Retina (tissue), 1 donor: ENCODE results near the gene STAT5B.
"Not testable (repeated sequence)": the region's sequence is repeated elsewhere in the genome, so short reads cannot be mapped to it uniquely, and the experiment has no call there.

Experiments used
- DNase-seq: peaks from one replicate; pipeline ENCODE4 v3.0.0-alpha.2; 2016

Gene STAT5B

GRCh38 chr17:42264366-42264765 is 11.8 kb downstream of the STAT5B start:
- not testable (repeated sequence) for DNase-seq

- DNase-seq, result no peak
Measured at GRCh38 chr17:42260318-42260717, 15.9 kb downstream of the STAT5B start.

GRCh38 chr17:42255445-42255844 is 20.7 kb downstream of the STAT5B start:
- no peak for DNase-seq

- DNase-seq, result no peak
Measured at GRCh38 chr17:42253578-42253977, 22.6 kb downstream of the STAT5B start.

DNA sequence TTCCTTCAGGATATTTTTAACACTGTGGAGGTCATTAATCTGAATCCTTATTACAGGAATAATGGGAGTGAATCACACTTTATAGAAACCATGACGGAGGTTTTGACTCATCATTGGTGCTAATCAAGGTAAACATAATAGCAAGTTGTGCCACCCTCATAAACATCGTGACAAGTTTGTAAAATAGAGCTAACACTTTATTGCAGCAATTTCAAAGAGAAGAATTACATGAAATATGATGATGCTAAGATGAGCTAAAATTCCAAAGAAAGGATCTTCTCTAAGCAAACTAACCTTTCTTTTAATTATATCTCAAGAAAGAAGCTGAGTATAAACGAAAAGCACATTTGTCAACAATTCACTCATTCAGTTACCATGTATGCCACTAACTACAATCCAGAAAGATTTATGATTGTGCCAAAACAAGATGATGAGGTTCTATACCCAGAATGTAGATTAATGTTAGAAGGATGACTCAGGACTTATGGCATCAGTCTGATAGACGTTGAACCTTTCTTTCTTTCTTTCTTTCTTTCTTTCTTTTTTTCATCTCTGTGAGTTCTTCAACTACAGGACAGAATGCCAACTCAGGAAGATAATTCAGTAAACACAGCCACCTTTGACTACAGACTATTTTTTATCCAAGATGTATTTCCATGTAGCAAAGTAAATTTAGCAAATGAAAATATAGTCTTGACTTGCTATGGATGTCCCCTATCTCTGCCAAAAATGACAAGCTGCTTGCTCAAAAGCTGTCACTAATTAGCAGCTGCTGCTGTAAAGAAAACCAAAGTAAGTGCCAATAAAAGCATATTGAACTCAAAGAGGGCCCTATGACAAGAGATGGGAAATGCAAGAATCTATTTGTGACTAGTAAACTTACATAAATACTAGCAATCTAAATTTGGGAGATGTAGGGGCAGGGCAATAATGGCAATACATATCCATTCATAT is 23.3 kb downstream of the STAT5B start:
- no peak for DNase-seq

- DNase-seq, result no peak
Measured at GRCh38 chr17:42251115-42251514, 25.1 kb downstream of the STAT5B start.

DNA sequence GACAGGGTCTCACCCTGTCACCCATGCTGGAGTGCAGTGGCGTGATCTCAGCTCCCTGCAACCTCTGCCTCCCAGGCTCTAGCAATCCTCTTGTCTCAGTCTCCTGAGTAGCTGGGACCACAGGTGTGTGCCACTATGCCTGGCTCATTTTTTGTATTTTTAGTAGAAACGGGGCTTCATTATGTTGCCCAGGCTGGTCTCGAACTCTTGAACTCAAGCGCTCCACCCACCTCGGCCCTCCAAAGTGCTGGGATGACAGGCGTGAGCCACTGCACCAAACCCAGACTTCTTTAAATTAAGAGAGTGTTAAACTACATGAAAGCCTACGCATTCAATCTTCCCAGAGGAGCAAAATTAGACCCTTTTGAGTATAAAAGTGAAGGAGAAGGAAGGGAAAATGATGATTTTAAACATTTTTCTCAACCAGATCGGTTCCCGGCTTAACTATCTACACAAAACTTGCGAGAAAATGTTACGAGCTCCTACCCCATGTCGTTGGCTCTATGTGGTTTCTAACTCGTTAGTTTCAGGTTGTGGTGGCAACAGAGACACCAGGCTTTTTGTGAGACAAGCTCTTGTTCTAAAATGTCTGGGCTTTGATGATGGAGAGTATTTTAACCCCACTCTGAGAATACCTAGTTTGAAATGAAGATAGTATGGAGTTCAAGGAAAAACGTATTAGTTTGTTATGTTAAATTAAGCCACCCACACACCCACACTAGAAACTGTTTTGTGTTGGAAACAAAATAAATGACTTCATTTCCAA is 26.3 kb downstream of the STAT5B start:
- DNase-seq, result no peak

GRCh38 chr17:42248351-42249179 is 27.6 kb downstream of the STAT5B start:
- peak; percentile 32 for DNase-seq

DNA sequence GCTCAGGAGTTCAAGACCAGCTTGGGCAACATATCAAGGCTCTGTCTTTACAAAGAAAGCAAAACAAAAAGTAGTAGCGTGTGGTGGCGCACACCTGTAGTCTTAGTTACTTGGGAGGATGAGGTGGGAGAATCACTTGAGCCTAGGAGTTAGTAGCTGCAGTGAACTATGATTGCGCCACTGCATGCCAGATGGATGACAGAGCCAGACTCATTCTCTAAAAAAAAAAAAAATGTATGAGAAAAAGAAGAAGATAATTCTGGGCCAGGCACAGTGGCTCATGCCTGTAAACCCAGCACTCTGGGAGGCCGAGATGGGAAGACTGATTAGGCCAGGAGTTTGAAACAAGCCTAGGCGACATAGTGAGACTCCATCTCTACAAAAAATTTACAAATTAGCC is 28.5 kb downstream of the STAT5B start:
- no peak for DNase-seq

GRCh38 chr17:42246515-42246914 is 29.7 kb downstream of the STAT5B start:
- DNase-seq, result no peak

- DNase-seq, result not testable (repeated sequence)
Measured at GRCh38 chr17:42245183-42245582, 31.0 kb downstream of the STAT5B start.

GRCh38 chr17:42244116-42244515 is 32.1 kb downstream of the STAT5B start:
- not testable (repeated sequence) for DNase-seq

- no peak for DNase-seq
Measured at GRCh38 chr17:42243493-42243982, 32.7 kb downstream of the STAT5B start.

DNA sequence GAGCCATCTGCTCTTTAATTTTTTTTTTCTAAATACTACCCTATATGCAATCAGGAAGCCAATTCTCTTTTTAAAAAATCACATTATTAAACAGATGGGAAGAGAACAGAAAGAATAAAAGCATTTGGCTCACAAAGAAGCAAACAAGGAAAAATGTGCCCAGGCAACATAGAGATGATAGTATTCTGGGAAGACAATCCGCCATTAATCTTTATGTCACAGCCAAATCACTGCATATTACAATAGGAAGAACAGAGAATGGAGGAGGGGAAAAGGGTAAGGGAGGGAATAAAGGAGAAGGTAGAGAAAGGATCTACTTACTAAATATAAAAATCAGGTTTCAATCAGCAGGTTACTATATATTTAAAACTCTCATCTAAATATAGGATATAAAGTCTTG is 34.3 kb downstream of the STAT5B start:
- no peak for DNase-seq

DNA sequence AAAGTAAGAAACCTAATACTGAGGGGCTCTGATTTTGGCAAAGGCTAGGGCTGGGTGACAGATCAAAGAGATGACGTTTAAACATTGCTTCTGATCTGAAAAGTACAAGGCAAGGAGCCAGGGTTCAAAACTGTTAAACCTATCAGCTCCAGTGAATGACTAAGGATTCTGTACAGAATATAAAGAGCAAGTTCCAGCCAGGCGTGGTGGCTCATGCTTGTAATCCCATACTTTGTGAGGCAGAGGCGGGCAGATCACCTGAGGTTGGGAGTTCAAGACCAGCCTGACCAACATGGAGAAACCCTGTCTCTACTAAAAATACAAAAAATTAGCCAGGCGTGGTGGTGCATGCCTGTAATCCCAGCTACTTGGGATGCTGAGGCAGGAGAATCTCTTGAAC is 35.3 kb downstream of the STAT5B start:
- not testable (repeated sequence) for DNase-seq

- DNase-seq, result no peak
Measured at GRCh38 chr17:42240201-42240600, 36.0 kb downstream of the STAT5B start.

DNA sequence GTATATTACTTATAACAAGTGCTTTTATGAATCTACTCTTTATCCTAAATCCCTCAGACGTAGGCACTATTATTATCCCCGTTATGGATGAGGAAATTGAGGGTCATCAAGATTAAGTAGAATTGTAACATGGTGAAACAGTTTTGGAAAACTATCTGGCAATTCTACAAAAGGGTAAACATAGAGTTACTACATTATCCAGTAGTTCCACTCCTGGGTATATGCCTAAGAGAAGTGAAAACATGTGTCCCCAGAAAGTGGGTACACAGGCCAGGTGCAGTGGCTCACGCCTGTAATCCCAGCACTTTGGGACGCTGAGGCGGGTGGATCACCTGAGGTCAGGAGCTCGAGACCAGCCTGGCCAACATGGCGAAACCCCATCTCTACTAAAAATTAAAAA is 36.6 kb downstream of the STAT5B start:
- not testable (repeated sequence) for DNase-seq

DNA sequence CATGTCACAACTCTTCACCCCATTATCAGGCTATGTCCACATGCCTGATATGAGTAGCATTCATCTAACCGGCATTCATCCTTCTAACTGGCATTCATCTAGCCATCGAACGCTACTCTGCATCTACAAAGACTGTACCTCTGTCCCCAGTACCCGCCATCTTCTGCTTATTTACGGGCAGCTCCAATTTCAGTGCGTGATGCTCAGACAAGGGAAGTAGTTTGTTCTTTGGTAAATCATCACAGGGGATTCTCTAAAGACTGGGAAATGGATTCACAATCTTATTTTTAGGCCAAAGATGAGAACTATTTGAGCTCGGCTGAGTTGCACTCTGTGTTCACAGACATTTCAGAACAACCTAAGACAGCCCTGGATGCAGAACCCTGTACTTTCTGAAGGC is 39.4 kb downstream of the STAT5B start:
- DNase-seq, result no peak

- DNase-seq, result no peak
Measured at GRCh38 chr17:42233994-42234393, 42.2 kb downstream of the STAT5B start.

- no peak for DNase-seq
Measured at GRCh38 chr17:42233156-42233555, 43.0 kb downstream of the STAT5B start.

- DNase-seq, result no peak
Measured at GRCh38 chr17:42230225-42230624, 46.0 kb downstream of the STAT5B start.

DNA sequence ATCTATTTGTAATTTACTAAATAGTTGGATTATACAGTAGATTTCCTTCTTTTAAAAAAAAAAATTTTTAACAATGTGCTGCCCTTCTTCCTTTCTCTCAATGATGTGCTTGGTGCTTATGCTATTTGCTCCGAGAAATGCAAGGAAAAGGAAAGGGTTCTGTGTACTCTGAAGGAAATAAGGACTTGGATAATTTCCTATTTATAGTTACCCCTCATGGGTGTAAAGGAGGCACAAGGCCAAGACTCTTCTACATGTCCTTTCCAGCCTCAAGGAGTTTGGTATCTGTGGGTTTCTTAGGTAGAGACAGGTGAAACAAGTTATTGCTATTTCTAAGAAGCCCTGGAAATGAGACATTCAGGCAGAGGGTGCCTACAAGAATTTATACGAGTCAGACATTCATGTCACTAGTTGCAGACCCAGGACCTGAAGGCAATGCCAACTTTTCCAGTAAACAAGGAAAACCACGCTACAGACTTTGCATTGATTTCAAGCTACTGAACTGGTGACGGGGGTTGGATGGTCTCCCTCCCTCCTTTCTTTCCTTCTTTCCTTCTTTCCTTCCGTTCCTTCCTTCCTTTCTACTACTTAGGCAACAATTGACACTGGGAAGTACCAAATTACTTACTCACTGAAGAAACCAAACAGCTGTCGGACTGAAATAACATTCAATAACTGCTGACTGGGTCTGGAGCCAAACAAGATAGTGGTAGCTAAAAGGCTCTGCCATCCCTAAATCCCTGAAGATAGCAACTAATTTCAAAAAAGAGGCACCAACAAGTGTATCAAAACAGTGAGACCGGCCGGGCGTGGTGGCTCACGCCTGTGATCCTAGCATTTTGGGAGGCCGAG is 48.1 kb downstream of the STAT5B start:
- DNase-seq, result no peak
